Fibroblast of skin of left quadriceps (primary cell): ENCODE measurements around the gene ZNF229.
"Not testable (repeated sequence)": the region's sequence is repeated elsewhere in the genome, so short reads cannot be mapped to it uniquely, and the experiment has no call there.

ENCODE experiments used
- DNase-seq, 2 experiments: peaks; one replicate each; pipeline ENCODE4 v3.0.0-alpha.2; 2013; ENCODE audit warnings: low read depth in 2 of 2

Gene ZNF229

GRCh38 chr19:44447916-44448674 lies at the start of gene ZNF229:
ZNF229 (minus strand) TSS chr19:44448472; CDS start chr19:44442847, 5,625 bp downstream.
- peak; percentile 81 to 85 for DNase-seq

GRCh38 chr19:44496711-44497110 lies 48.4 kb upstream of the ZNF229 start:
- DNase-seq, result no peak

GRCh38 chr19:44476559-44477408 lies 28.5 kb upstream of the ZNF229 start:
- DNase-seq, result no peak

GRCh38 chr19:44468730-44469129 lies 20.5 kb upstream of the ZNF229 start:
- DNase-seq, result not testable (repeated sequence)

DNA sequence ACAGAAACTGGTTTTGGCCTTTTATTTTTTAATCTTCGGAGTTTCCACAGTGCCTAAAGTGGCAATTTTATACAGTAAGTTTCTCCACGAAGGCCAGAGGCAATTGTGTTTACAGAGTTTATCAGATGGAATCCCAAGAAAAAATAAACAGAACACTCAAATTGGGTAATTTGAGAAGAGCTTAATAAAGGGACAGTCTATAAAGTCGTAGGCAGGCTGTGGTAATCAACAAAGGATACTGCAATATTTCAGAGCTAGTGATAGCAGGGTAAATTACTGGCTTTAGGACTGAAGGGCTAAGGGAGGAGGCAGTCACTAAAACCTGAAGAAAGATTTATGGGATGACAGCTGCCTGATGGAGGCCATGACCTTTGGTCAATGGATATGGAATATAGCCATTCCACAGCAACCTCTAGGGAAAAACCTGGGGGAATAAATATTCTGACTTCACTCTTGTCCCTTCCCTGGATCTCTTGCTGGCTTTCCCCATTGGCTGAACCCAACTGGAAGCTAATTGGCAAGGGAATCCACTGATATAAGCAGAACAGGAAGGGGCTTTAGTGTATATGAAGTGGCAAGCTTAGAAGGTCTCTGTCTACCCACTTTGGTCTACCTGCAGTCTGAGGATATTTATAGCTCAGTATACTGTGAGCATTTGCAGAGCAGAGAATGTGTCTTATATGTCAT lies 14.5 kb upstream of the ZNF229 start:
- not testable (repeated sequence) for DNase-seq

- not testable (repeated sequence) for DNase-seq
Measured at GRCh38 chr19:44456016-44456415, 7.7 kb upstream of the ZNF229 start.

DNA sequence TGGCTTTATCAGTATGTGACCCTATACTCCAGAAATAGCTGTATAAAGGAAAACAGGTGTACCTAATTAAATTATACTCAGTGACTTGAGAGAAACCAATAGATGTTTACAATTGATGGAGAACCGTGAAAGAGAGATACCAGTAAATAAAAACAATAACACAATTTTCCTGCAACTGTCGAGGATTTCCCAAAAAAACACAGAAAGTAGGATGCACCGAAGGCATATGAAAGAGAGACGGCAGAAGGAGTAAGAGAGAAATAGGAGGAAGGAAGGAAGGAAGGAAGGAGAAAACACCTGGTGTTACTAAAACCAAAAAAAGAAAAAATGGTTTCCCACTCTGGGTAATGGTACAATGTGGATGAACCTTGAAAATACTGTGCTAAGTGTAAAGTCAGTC lies 6.8 kb upstream of the ZNF229 start:
- no peak for DNase-seq

DNA sequence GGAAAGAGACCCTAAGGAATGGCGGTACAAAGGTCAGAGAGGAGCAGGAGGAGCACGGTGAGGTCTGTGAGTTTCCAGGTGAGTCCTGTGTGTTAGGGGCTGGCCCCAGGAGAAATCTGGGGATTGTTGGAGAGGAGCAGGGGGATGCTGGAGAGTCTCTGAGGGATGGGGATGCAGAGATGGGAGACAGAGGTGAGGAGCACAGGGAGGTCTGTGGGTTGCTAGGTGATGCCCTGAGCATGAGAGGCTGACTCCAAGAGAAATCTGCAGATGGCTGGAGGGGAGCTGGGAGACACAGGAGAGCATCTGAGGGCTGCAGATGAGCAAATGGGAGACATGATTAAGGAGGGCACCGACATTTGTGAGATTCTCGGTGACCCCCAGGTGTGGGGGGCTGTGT lies 4.1 kb upstream of the ZNF229 start:
- no peak for DNase-seq

DNA sequence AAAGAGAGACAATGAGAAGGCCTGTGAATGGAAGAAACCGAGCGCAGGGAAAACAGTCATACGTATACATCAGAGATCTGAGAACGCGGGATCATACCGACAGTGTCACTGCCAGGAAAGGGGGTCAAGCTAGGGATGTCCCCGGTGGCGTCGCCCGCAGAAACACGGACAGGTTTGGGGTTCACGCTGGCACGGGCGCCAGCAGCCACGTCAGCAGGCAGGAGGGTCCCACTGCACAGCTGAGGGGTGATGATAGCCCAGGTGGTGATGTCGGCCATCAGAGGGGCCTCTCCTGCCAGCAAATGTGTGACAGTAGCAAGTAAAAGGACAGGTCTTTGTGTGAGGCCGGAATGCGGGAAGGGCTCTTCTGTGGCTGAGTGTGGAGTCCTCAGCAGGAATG lies 3.4 kb upstream of the ZNF229 start:
- no peak for DNase-seq

DNA sequence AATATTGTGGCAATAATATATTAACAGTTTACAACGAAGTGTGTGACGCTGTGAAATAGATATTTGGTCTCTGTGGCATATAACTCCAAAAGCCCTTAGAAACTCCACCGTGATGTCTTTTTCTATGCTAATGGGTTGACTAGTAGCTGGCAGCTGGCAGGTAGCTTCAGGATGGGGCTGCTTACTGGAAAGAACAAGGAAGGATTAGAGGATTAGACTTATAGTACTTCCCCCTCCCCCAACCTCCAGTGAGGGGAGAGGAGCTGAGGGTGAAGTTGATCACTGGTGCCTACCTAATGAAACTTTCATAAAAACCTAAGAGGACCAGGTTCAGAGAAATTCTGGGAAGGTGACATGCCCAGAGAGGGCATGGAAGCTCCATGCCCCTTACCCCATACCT lies 9.8 kb downstream of the ZNF229 start:
- DNase-seq, result no peak

GRCh38 chr19:44435441-44435840 lies 12.8 kb downstream of the ZNF229 start:
- DNase-seq, result no peak

DNA sequence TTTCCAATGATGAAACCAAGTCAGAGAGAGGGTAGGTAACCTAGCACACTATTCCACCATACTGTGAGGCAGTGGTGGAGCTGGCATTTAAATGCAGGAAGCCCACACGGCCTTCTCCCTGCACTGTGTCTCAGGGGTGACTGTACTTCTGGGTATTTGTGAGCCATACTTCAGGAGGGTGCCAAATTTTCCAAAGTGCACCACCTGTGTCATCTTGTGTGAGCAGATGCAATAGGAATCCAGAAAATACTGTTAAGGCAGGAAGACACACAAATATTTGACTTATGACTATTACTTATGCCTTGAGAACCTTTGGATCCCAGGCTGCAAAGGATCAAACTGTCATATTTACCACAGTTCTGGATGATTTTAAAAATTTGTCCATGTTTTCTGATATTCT lies 17.3 kb downstream of the ZNF229 start:
- no peak for DNase-seq

GRCh38 chr19:44415553-44415952 lies 32.7 kb downstream of the ZNF229 start:
- not testable (repeated sequence) for DNase-seq

- peak; percentile 92 to 93 for DNase-seq
Measured at GRCh38 chr19:44401139-44402115, 46.8 kb downstream of the ZNF229 start, which contains the start of gene ZNF285. ZNF285 (minus strand) TSS chr19:44401608; CDS start chr19:44397213, 4,395 bp downstream.

GRCh38 chr19:44389268-44389667 lies 59.0 kb downstream of the ZNF229 start:
- not testable (repeated sequence) for DNase-seq
